WTC11 (cell line): ENCODE measurements around the gene BCL2A1.

Experiments
- CREM ChIP-seq: sonication (generic); formaldehyde crosslinking; IDR thresholded peaks from 2 replicates; pipeline ENCODE4 v1.8.1; 2022; ENCODE audit warnings: mild to moderate bottlenecking, missing genetic modification reagents, moderate library complexity
- NFYB ChIP-seq: sonication (generic); formaldehyde crosslinking; conservative IDR thresholded peaks from 2 replicates; pipeline ENCODE4 v1.8.0; 2022; ENCODE audit warnings: low read depth, missing genetic modification reagents
- TF ChIP-seq, protein P1 (sequence below): fragments of 200-600 bp; IDR thresholded peaks from 2 replicates; pipeline ENCODE4 v1.8.0; 2022; ENCODE audit warnings: antibody characterized with exemption
- TF ChIP-seq, protein P2 (sequence below): sonication (generic); formaldehyde crosslinking; IDR thresholded peaks from 2 replicates; pipeline ENCODE4 v1.8.1; 2022; ENCODE audit warnings: missing genetic modification reagents, borderline replicate concordance

DNA sequence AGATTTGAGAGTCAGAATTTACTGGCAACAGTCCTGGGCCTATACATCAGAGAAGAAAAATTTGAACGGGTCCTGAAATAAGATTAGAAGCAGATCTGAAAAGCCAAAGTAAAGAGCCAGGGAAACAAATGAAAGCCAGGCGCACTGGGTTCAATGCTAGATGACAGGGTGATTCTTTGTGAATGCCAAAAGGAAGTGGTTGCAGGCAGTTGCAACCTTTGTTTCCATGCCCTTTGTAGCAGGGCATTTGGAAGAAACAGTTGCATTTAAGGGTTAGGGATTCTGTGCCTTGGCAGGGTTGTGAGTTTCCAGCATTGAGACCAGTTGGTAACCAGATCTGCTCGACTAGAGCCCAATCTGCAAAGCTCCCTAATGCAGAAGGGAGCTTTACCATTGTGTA is 37.8 kb downstream of the BCL2A1 start:
- no peak for TF ChIP-seq NFYB (CRISPR knock-in tag)
- TF ChIP-seq, protein P1, sequence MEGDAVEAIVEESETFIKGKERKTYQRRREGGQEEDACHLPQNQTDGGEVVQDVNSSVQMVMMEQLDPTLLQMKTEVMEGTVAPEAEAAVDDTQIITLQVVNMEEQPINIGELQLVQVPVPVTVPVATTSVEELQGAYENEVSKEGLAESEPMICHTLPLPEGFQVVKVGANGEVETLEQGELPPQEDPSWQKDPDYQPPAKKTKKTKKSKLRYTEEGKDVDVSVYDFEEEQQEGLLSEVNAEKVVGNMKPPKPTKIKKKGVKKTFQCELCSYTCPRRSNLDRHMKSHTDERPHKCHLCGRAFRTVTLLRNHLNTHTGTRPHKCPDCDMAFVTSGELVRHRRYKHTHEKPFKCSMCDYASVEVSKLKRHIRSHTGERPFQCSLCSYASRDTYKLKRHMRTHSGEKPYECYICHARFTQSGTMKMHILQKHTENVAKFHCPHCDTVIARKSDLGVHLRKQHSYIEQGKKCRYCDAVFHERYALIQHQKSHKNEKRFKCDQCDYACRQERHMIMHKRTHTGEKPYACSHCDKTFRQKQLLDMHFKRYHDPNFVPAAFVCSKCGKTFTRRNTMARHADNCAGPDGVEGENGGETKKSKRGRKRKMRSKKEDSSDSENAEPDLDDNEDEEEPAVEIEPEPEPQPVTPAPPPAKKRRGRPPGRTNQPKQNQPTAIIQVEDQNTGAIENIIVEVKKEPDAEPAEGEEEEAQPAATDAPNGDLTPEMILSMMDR: no peak
- TF ChIP-seq, protein P2, sequence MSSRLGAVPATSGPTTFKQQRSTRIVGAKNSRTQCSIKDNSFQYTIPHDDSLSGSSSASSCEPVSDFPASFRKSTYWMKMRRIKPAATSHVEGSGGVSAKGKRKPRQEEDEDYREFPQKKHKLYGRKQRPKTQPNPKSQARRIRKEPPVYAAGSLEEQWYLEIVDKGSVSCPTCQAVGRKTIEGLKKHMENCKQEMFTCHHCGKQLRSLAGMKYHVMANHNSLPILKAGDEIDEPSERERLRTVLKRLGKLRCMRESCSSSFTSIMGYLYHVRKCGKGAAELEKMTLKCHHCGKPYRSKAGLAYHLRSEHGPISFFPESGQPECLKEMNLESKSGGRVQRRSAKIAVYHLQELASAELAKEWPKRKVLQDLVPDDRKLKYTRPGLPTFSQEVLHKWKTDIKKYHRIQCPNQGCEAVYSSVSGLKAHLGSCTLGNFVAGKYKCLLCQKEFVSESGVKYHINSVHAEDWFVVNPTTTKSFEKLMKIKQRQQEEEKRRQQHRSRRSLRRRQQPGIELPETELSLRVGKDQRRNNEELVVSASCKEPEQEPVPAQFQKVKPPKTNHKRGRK (CRISPR knock-in tag): no peak
- TF ChIP-seq CREM (CRISPR knock-in tag): no peak
